Ishikawa (cell line): Measurements from ENCODE around the gene ENOX1.

Experiments used
- CEBPB ChIP-seq: IDR thresholded peaks from 2 replicates; pipeline ENCODE4 v1.6.1; 2012
- CREB1 ChIP-seq: IDR thresholded peaks from 2 replicates; pipeline ENCODE4 v1.6.1; 2012; ENCODE audit warnings: low read depth
- EGR1 ChIP-seq: IDR thresholded peaks from 2 replicates; pipeline ENCODE4 v1.6.1; 2012
- EP300 ChIP-seq: IDR thresholded peaks from 2 replicates; pipeline ENCODE4 v1.6.1; 2012; ENCODE audit warnings: borderline replicate concordance
- FOXM1 ChIP-seq: IDR thresholded peaks from 2 replicates; pipeline ENCODE4 v1.6.1; 2012; ENCODE audit warnings: low read depth, borderline replicate concordance
- NFIC ChIP-seq: IDR thresholded peaks from 2 replicates; pipeline ENCODE4 v1.6.1; 2012
- RAD21 ChIP-seq: IDR thresholded peaks from 2 replicates; pipeline ENCODE4 v1.6.1; 2012; ENCODE audit warnings: low read depth
- TAF1 ChIP-seq: IDR thresholded peaks from 2 replicates; pipeline ENCODE4 v1.6.1; 2012; ENCODE audit warnings: low read depth, mild to moderate bottlenecking
- TCF12 ChIP-seq: IDR thresholded peaks from 2 replicates; pipeline ENCODE4 v1.6.1; 2012; ENCODE audit warnings: low read depth
- TEAD4 ChIP-seq: IDR thresholded peaks from 2 replicates; pipeline ENCODE4 v1.6.1; 2012
- USF1 ChIP-seq: IDR thresholded peaks from 2 replicates; pipeline ENCODE4 v1.6.1; 2012
- YY1 ChIP-seq: IDR thresholded peaks from 2 replicates; pipeline ENCODE4 v1.6.1; 2012; ENCODE audit warnings: low read depth
- ZBTB7A ChIP-seq: IDR thresholded peaks from 2 replicates; pipeline ENCODE4 v1.6.1; 2012; ENCODE audit warnings: low read depth
- TF ChIP-seq, protein P1 (sequence below): IDR thresholded peaks from 2 replicates; pipeline ENCODE4 v1.6.1; 2012
- TF ChIP-seq, protein P2 (sequence below): IDR thresholded peaks from 2 replicates; pipeline ENCODE4 v1.6.1; 2012; ENCODE audit warnings: low read depth, mild to moderate bottlenecking

ENOX1 gene

GRCh38 chr13:43483930-43484329, 302.8 kb downstream of the ENOX1 start:
- TF ChIP-seq ZBTB7A (no peak), TCF12 (no peak), CEBPB (no peak), TAF1 (no peak), RAD21 (no peak), FOXM1 (no peak), NFIC (no peak)
- TF ChIP-seq, protein P1, sequence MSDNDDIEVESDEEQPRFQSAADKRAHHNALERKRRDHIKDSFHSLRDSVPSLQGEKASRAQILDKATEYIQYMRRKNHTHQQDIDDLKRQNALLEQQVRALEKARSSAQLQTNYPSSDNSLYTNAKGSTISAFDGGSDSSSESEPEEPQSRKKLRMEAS = no peak

DNA sequence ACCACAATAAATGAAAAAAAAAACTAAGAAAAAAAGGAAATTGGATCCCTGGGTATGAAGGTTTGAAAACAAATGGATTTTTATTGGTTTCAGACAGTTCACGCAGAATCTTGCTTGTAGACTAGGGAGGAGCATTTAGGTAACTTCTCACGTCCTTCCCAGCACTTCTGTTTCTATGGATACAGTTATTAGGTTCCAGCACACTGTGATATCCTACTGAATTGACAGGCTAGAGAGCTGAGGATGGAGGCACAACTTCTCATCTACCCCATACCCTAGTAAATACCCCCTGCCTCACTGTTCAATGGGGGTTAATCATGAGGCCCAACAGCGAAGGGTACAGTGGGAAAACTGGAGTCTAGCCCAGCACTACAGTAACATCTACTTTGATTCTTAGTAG, 304.1 kb downstream of the ENOX1 start:
- TF ChIP-seq YY1 (no peak), NFIC (no peak), CEBPB (no peak), TCF12 (no peak), TAF1 (no peak), TEAD4 (no peak), USF1 (no peak), CREB1 (no peak), EP300 (no peak), FOXM1 (no peak), ZBTB7A (no peak), EGR1 (no peak), RAD21 (no peak)
- TF ChIP-seq, protein P1 = no peak
- TF ChIP-seq, protein P2, sequence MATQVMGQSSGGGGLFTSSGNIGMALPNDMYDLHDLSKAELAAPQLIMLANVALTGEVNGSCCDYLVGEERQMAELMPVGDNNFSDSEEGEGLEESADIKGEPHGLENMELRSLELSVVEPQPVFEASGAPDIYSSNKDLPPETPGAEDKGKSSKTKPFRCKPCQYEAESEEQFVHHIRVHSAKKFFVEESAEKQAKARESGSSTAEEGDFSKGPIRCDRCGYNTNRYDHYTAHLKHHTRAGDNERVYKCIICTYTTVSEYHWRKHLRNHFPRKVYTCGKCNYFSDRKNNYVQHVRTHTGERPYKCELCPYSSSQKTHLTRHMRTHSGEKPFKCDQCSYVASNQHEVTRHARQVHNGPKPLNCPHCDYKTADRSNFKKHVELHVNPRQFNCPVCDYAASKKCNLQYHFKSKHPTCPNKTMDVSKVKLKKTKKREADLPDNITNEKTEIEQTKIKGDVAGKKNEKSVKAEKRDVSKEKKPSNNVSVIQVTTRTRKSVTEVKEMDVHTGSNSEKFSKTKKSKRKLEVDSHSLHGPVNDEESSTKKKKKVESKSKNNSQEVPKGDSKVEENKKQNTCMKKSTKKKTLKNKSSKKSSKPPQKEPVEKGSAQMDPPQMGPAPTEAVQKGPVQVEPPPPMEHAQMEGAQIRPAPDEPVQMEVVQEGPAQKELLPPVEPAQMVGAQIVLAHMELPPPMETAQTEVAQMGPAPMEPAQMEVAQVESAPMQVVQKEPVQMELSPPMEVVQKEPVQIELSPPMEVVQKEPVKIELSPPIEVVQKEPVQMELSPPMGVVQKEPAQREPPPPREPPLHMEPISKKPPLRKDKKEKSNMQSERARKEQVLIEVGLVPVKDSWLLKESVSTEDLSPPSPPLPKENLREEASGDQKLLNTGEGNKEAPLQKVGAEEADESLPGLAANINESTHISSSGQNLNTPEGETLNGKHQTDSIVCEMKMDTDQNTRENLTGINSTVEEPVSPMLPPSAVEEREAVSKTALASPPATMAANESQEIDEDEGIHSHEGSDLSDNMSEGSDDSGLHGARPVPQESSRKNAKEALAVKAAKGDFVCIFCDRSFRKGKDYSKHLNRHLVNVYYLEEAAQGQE = no peak

- no peak for TF ChIP-seq TAF1
- TF ChIP-seq, protein P2 = no peak
- TF ChIP-seq USF1 = no peak
- no peak for TF ChIP-seq TCF12
- no peak for TF ChIP-seq YY1
- TF ChIP-seq, protein P1 = no peak
- no peak for TF ChIP-seq FOXM1
- no peak for TF ChIP-seq EP300
- no peak for TF ChIP-seq TEAD4
- TF ChIP-seq RAD21 = no peak
Measured at GRCh38 chr13:43482026-43482425, 304.7 kb downstream of the ENOX1 start.

GRCh38 chr13:43478902-43479301, 307.9 kb downstream of the ENOX1 start:
- TF ChIP-seq EP300 = no peak
- TF ChIP-seq TCF12 = no peak
- no peak for TF ChIP-seq YY1
- TF ChIP-seq, protein P2 = no peak
- TF ChIP-seq NFIC = no peak
- no peak for TF ChIP-seq CEBPB
- TF ChIP-seq EGR1 = no peak
- TF ChIP-seq FOXM1 = no peak
- no peak for TF ChIP-seq ZBTB7A
- TF ChIP-seq TEAD4 = no peak
- no peak for TF ChIP-seq USF1
- no peak for TF ChIP-seq RAD21
- TF ChIP-seq, protein P1 = no peak
- TF ChIP-seq TAF1 = no peak
- TF ChIP-seq CREB1 = no peak
